Activated naive CD8-positive, alpha-beta T cell (primary cell): ENCODE results near the gene ATXN7L1.
"Not testable (repeated sequence)": the region's sequence is repeated elsewhere in the genome, so short reads cannot be mapped to it uniquely, and the experiment has no call there.

ENCODE experiments used
- H3K27ac Mint-ChIP-seq: one replicate; pipeline ENCODE4 v1.8.0; 2021; ENCODE audit warnings: mixed read lengths
- H3K27me3 Mint-ChIP-seq: one replicate; pipeline ENCODE4 v1.8.0; 2021; ENCODE audit warnings: mixed read lengths
- H3K36me3 Mint-ChIP-seq: one replicate; pipeline ENCODE4 v1.8.0; 2021; ENCODE audit warnings: mixed read lengths
- H3K4me1 Mint-ChIP-seq: one replicate; pipeline ENCODE4 v1.8.0; 2021; ENCODE audit warnings: low read depth, mixed read lengths
- H3K4me3 Mint-ChIP-seq: one replicate; pipeline ENCODE4 v1.8.0; 2021; ENCODE audit warnings: mild to moderate bottlenecking, mixed read lengths
- H3K9me3 Mint-ChIP-seq: one replicate; pipeline ENCODE4 v1.8.0; 2021; ENCODE audit warnings: low read depth, mixed read lengths

ATXN7L1 gene

GRCh38 chr7:105721571-105722104, 154.8 kb downstream of the ATXN7L1 start:
- no peaks in the 10 kb centered on the region for H3K36me3 Mint-ChIP-seq
- H3K4me1 Mint-ChIP-seq, result no peaks in the 10 kb centered on the region
- no peak overlapping the region for H3K27ac Mint-ChIP-seq
- no peaks in the 10 kb centered on the region for H3K9me3 Mint-ChIP-seq
- no peak overlapping the region for H3K4me3 Mint-ChIP-seq
- no peaks in the 10 kb centered on the region for H3K27me3 Mint-ChIP-seq

DNA sequence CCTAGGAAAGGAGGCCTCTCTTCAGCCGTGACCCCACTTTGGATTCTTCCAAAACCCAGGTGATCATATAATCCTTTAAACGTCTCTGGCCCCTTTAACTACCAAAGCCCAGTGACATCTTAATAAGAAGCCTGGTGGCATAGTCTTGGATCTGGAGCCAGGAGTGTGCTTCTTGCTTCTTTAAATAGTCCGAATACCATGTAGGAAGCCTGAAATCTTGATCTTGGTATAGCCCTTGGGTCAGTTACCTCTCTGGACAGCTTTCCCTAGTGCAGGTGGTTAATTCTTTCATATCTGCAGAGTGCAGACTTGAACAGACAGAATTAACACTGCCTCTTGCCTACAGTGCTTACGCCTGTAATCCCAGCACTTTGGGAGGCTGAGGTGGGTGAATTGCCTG, 156.5 kb downstream of the ATXN7L1 start:
- no peaks in the 10 kb centered on the region for H3K9me3 Mint-ChIP-seq
- H3K27ac Mint-ChIP-seq, result no peak overlapping the region
- no peaks in the 10 kb centered on the region for H3K36me3 Mint-ChIP-seq
- H3K4me1 Mint-ChIP-seq, result no peaks in the 10 kb centered on the region
- H3K27me3 Mint-ChIP-seq, result no peaks in the 10 kb centered on the region
- H3K4me3 Mint-ChIP-seq, result no peak overlapping the region

GRCh38 chr7:105719395-105719794, 157.0 kb downstream of the ATXN7L1 start:
- Mint-ChIP-seq H3K4me3 (no peak overlapping the region), H3K4me1 (no peaks in the 10 kb centered on the region), H3K27me3 (no peaks in the 10 kb centered on the region), H3K36me3 (no peaks in the 10 kb centered on the region), H3K27ac (no peak overlapping the region), H3K9me3 (no peaks in the 10 kb centered on the region)

- H3K9me3 Mint-ChIP-seq, result no peaks in the 10 kb centered on the region
- no peak overlapping the region for H3K4me3 Mint-ChIP-seq
- no peaks in the 10 kb centered on the region for H3K27me3 Mint-ChIP-seq
- no peaks in the 10 kb centered on the region for H3K36me3 Mint-ChIP-seq
- H3K4me1 Mint-ChIP-seq, result no peaks in the 10 kb centered on the region
- H3K27ac Mint-ChIP-seq, result no peak overlapping the region
Measured at GRCh38 chr7:105718511-105718925, 157.9 kb downstream of the ATXN7L1 start.

- Mint-ChIP-seq H3K4me1 (no peaks in the 10 kb centered on the region), H3K27me3 (no peaks in the 10 kb centered on the region), H3K27ac (no peak overlapping the region), H3K36me3 (peaks cover 17% of the 10 kb centered on the region), H3K4me3 (no peak overlapping the region), H3K9me3 (no peaks in the 10 kb centered on the region)
Measured at GRCh38 chr7:105715528-105715927, 160.9 kb downstream of the ATXN7L1 start.

- Mint-ChIP-seq H3K27me3 (no peaks in the 10 kb centered on the region), H3K36me3 (peaks cover 19% of the 10 kb centered on the region), H3K4me1 (peaks cover under 1% of the 10 kb centered on the region), H3K27ac (no peak overlapping the region), H3K9me3 (no peaks in the 10 kb centered on the region), H3K4me3 (no peak overlapping the region)
Measured at GRCh38 chr7:105713488-105714465, 162.6 kb downstream of the ATXN7L1 start.

- Mint-ChIP-seq H3K36me3 (peaks cover 19% of the 10 kb centered on the region), H3K4me3 (no peak overlapping the region), H3K27me3 (no peaks in the 10 kb centered on the region), H3K27ac (no peak overlapping the region), H3K9me3 (no peaks in the 10 kb centered on the region), H3K4me1 (peaks cover 9% of the 10 kb centered on the region)
Measured at GRCh38 chr7:105712877-105713276, 163.5 kb downstream of the ATXN7L1 start.

- Mint-ChIP-seq H3K27me3 (no peaks in the 10 kb centered on the region), H3K36me3 (peaks cover 21% of the 10 kb centered on the region), H3K9me3 (no peaks in the 10 kb centered on the region), H3K27ac (no peak overlapping the region), H3K4me3 (no peak overlapping the region), H3K4me1 (peaks cover 17% of the 10 kb centered on the region)
Measured at GRCh38 chr7:105711726-105712402, 164.5 kb downstream of the ATXN7L1 start.

- not testable (repeated sequence) for H3K27ac Mint-ChIP-seq, H3K4me3 Mint-ChIP-seq, H3K27me3 Mint-ChIP-seq, H3K9me3 Mint-ChIP-seq
- Mint-ChIP-seq H3K4me1 (peaks cover 19% of the 10 kb centered on the region), H3K36me3 (peaks cover 21% of the 10 kb centered on the region)
Measured at GRCh38 chr7:105710720-105711119, 165.7 kb downstream of the ATXN7L1 start.

DNA sequence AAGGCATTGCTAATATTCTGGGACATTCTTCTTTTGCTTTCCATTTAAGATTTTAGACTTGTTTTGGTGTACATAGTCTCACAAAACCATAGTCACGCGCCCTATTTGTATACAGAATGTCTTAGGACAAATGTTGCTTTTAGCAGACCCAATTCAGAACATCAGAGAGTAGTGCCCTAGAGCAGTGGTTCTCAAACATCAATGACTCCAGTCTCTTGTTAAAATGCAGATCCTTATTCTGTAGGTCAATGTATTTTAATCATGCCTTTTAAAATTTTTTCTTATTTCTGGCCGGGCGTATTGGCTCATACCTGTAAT, 167.7 kb downstream of the ATXN7L1 start:
- Mint-ChIP-seq H3K4me1 (peaks cover 19% of the 10 kb centered on the region), H3K9me3 (no peaks in the 10 kb centered on the region), H3K27ac (no peak overlapping the region), H3K36me3 (peaks cover 21% of the 10 kb centered on the region), H3K27me3 (no peaks in the 10 kb centered on the region), H3K4me3 (no peak overlapping the region)

- Mint-ChIP-seq H3K27me3 (no peaks in the 10 kb centered on the region), H3K27ac (no peak overlapping the region), H3K36me3 (peaks cover 19% of the 10 kb centered on the region), H3K4me3 (no peak overlapping the region), H3K4me1 (peaks cover 19% of the 10 kb centered on the region), H3K9me3 (no peaks in the 10 kb centered on the region)
Measured at GRCh38 chr7:105707967-105708762, 168.2 kb downstream of the ATXN7L1 start.

DNA sequence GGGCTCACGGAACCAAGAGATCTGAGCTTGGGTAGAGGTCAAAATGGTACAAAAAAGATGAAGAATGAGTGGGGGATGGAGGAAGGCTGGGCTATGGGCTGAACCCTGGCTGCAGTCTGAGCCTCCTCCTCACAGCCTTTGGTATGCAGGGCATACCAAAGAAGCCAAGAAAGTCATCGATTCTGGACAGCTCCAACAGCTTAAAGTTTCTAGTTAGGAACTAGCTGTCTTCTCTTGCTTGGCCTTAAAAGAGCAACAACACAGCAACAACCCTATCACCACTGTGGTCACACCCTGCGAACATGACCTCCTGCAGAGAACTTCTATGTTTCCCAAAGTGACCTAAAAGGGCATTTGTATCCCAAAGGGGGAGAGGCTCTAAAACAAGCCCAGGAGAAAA, 169.0 kb downstream of the ATXN7L1 start:
- Mint-ChIP-seq H3K36me3 (peaks cover 14% of the 10 kb centered on the region), H3K27me3 (no peaks in the 10 kb centered on the region), H3K4me3 (no peak overlapping the region), H3K4me1 (peaks cover 19% of the 10 kb centered on the region), H3K27ac (no peak overlapping the region), H3K9me3 (no peaks in the 10 kb centered on the region)

DNA sequence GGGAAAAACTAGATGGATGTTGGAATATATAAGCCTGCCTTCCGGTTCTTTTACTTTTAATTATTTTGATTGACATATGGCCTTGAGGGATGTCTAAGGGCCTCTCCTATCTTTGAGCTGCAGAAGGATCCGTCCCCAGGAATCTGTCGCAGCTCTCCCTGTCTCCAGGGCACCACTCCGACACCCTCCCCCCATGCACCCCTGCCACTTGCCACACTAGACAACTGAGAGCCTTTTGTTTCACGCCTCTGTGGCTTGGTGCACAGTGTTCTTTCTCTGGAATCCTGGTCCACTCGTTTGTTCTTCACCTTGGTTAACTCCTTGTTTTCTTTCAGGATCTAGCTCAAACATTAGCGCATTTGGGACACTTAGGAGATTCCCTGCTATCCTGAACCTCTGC, 171.0 kb downstream of the ATXN7L1 start:
- no peaks in the 10 kb centered on the region for H3K27me3 Mint-ChIP-seq
- peaks cover 19% of the 10 kb centered on the region for H3K4me1 Mint-ChIP-seq
- H3K27ac Mint-ChIP-seq, result no peak overlapping the region
- no peak overlapping the region for H3K4me3 Mint-ChIP-seq
- peaks cover 4% of the 10 kb centered on the region for H3K36me3 Mint-ChIP-seq
- no peaks in the 10 kb centered on the region for H3K9me3 Mint-ChIP-seq

GRCh38 chr7:105703207-105703930, 173.0 kb downstream of the ATXN7L1 start:
- Mint-ChIP-seq H3K4me1 (peaks cover 14% of the 10 kb centered on the region), H3K9me3 (no peaks in the 10 kb centered on the region)

More at GRCh38 chr7:105703207-105703930, 173.0 kb downstream of the ATXN7L1 start:
- Mint-ChIP-seq H3K27me3 (no peaks in the 10 kb centered on the region), H3K4me3 (no peak overlapping the region), H3K36me3 (peaks cover 2% of the 10 kb centered on the region), H3K27ac (no peak overlapping the region)
